ENCODE measurements around the gene TBXA2R.

DNA sequence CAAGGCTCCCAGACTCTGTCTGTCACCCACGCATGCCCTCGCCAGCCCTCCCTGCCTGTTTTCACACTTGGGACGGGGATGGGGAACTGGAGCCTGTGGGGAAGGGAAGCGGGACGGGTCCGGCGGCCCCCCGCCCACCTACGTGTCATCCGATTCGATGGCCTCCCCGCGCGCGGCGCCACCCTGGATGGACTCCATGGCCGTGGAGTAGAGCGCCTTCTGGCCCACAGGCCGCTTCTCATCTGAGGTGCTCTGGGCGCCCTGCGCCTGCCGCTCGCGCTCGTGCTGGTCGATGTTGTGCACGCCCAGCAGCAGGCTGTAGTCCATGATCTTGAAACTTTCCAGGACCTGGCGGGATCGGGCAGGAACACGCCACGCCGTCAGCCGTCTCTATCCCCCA lies 45.0 kb upstream of the TBXA2R start:
- TF ChIP-seq, protein P1, sequence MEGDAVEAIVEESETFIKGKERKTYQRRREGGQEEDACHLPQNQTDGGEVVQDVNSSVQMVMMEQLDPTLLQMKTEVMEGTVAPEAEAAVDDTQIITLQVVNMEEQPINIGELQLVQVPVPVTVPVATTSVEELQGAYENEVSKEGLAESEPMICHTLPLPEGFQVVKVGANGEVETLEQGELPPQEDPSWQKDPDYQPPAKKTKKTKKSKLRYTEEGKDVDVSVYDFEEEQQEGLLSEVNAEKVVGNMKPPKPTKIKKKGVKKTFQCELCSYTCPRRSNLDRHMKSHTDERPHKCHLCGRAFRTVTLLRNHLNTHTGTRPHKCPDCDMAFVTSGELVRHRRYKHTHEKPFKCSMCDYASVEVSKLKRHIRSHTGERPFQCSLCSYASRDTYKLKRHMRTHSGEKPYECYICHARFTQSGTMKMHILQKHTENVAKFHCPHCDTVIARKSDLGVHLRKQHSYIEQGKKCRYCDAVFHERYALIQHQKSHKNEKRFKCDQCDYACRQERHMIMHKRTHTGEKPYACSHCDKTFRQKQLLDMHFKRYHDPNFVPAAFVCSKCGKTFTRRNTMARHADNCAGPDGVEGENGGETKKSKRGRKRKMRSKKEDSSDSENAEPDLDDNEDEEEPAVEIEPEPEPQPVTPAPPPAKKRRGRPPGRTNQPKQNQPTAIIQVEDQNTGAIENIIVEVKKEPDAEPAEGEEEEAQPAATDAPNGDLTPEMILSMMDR (IDR thresholded peaks at IDR 0.05; ENCODE audit: insufficient read depth, low read length, poor library complexity, severe bottlenecking) = no peak
- TF ChIP-seq EZH2phosphoT487 (conservative IDR thresholded peaks at IDR 0.05; ENCODE audit: low read length) = no peak

All from SU-DHL-6 (cell line).